DLD1 (cell line): ENCODE data around the gene CD247.

Experiments used
- in situ Hi-C: cut with HindIII; loops from 2 replicates; pipeline ENCODE4 v1.10.0; 2017; ENCODE audit warnings: low sequenced_read_pairs

Gene CD247

DNA sequence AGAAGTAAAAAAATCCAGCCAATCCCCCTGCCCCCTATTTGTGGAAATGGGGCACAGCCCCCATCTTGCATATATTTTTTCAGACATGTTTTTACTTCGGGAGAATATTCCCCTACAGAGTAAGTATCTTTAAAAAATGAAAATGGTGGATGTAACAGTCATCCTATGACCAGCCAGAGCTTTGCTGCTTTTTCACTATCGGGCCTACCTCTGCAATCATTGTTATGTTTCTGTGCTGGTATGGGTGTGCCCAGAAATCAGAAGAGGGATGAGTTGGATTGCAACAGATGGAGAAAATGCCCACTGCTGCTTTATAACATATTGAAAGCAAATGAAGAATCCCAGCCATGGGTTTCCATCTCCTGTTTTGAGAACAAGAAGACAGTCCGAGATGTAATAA is 2.9 kb downstream of the CD247 start:
- in situ Hi-C loops = loop anchor here (10.0 kb wide), 1 partner anchor 331 kb away; no protein-coding TSS in a partner anchor

GRCh38 chr1:167514288-167514687 is 4.0 kb downstream of the CD247 start:
- in situ Hi-C loops = loop anchor here (10.0 kb wide), 1 partner anchor 329 kb away; no protein-coding TSS in a partner anchor

DNA sequence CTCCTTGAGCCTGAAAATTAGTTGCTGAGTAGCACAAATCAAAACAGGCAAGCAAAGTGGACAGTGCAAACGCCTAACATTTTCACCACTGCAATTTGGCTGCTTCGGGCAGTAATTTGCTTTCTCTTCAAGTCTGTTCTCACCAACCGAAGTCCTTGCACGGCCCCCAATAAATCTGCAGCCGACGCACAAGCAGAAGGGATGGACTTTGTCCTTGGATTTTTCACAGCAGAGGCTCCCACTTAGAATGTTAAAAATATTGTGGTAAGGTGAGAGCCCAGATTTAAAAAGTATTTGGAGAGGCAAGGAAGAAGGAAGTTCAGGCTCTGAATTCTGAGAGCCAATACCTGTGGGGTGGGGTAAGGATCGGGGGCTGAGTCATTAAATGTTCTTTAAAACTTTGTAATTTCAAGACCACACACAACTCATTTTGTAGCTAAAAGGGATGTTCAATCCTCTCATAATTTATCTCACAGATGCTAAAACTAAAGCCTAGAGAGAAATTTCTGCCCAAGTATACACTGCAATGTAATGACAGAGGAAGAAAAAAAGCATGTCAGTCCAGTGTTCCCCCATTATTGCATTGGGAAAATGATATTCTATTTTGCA is 6.2 kb downstream of the CD247 start:
- in situ Hi-C loops = loop anchor here (10.0 kb wide), 1 partner anchor 327 kb away; no protein-coding TSS in a partner anchor

GRCh38 chr1:167511374-167511986 is 6.8 kb downstream of the CD247 start:
- in situ Hi-C loops = loop anchor here (10.0 kb wide), 1 partner anchor 327 kb away; no protein-coding TSS in a partner anchor

DNA sequence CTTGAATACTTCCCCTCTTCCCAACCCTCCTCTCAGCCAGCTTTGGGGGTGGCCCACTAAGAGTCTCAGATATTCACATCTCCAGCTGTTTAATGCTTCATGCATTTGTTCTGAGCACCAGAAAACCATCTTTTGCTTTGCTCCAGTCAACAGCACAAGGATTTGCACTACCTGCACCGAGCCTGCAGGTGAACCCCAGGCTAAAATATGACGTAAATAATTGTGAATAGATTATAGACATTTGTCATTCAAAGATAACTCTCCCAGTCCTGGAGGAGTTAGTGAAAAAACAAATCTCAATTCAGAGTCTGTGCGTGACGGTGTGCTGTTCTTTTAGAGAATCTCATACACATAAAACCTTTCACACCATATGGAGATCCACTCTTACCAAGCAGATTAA is 7.4 kb downstream of the CD247 start:
- in situ Hi-C loops = loop anchor here (10.0 kb wide), 1 partner anchor 326 kb away; no protein-coding TSS in a partner anchor

GRCh38 chr1:167510244-167510643 is 8.1 kb downstream of the CD247 start:
- in situ Hi-C loops = loop anchor here (10.0 kb wide), 1 partner anchor 325 kb away; no protein-coding TSS in a partner anchor

GRCh38 chr1:167509587-167509986 is 8.7 kb downstream of the CD247 start:
- in situ Hi-C loops = no loop called here

- in situ Hi-C loops = no loop called here
Measured at GRCh38 chr1:167507719-167508118, 10.6 kb downstream of the CD247 start.

DNA sequence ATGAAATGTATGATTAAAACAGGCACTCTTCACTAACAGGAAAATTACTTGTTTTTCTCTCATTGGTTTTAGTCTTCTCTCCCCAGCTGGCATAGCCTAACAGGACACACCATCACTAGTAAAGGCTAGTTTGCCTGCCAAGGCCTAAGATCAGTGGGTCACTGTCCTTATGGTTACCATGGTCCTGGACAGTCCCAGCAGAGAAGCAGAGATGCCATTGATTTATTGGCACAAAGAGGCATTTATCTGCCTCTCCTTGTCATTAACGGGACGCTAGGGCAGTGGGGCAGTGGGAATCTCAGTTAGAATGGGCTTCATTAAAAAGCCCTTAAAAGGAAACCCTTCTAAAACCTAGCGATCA is 13.9 kb downstream of the CD247 start:
- in situ Hi-C loops = no loop called here

DNA sequence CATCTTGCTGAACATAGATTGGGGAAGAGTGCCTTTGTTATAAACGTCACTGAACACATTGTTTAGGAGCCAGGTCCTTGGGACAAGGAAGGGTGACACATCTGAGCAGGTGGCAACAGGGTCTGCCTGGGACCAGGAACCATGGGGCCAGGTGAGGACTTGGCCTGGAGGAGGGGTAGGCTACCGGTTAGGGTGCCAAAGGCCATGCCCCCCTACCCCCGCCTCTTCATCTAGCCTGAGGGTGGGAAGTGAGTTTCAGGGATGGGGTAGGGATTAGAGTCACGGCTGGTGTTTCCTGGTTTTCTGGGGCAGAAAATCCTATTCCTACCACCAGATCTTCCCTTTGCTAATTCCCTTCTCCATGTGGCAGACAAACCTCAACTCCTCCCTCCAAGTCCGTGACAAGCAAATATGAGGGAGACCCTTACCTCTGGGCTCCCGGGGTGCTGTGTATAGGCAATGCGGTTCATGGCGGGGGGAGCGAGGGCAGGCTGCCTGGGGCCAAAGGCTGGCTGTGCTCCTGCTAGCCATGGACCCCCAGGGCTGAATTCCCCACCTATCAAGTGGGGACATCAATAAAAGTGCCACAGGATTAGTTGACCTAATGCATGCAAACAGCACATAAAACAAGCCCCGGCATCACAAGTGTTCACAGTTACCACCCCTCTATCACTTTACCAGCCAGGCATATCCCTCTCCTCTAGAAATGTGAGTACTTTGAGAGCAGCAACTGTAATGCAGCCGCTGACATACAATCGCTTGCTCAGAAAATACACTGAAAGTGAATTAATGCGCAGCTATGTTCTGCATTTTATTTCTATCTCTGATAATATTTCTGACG is 14.5 kb downstream of the CD247 start:
- in situ Hi-C loops = no loop called here

GRCh38 chr1:167502719-167503462 is 15.4 kb downstream of the CD247 start:
- in situ Hi-C loops = no loop called here

DNA sequence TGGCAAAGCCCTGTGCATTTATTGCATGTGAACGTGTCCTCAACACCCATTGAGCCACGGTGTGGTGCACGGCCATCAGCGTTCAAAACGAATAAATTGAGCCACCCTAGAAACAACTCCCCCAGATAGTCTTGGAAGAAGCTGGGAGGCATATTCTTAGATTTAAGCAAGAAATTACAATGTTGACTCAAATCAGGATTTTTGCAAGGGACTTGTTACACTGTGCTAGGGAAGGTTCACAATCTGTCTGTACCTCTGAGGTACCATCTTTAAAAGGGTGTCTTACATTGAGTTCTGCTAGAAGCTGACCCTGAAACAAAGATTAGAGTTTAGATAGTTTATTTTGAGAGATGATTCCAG is 16.2 kb downstream of the CD247 start:
- in situ Hi-C loops = no loop called here

GRCh38 chr1:167501515-167502191 is 16.7 kb downstream of the CD247 start:
- in situ Hi-C loops = no loop called here

DNA sequence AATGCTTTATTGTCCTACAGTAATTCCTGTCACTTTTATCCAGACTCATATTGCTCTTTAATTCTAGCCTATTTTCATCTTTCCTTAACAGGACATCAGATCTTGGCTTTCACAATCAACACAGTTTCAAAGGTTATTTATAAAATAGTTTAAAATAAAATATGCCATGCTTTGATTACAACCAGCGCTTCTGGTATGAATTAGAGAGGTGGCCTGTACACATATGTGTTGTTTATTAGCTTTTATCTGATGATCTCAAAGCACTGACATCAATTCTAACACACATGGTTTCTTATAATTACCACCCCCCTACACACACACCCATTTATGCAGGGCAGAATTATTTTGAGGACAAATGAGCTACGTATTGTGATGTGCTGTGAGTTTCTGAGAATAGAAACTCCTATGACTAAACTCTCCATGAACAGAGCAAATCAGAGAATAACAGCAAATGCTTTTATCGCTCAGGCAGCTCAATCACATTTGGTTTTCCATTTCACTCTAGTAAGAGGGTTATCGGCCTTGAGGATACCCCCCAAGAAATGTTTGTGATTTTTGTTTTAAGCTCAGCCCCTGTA is 18.0 kb downstream of the CD247 start:
- in situ Hi-C loops = no loop called here

GRCh38 chr1:167499664-167500101 is 18.6 kb downstream of the CD247 start:
- in situ Hi-C loops = no loop called here

DNA sequence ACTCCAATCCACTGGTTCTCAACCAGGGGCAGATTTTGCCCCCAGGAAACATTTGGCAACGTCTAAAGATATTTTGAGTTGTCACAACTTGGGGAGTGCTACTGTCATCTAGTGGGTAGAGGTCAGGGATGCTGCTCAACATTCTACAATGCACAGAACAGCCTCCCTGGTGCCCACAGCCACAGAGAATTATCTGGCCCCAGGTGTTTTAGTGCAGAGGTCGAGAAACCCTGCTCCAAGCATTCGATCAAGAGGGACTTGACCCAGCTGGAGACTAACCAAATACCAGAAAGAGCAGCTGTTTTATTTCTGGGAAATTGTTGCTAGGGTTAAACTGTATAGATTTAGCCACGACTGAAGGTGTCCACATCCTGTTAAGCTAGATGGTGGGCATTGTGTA is 19.2 kb downstream of the CD247 start:
- in situ Hi-C loops = no loop called here

GRCh38 chr1:167496797-167497619 is 21.3 kb downstream of the CD247 start:
- in situ Hi-C loops = no loop called here

GRCh38 chr1:167493372-167493771 is 25.0 kb downstream of the CD247 start:
- in situ Hi-C loops = no loop called here

GRCh38 chr1:167492481-167492910 is 25.8 kb downstream of the CD247 start:
- in situ Hi-C loops = no loop called here
